HPDE6-E6E7 (cell line): ENCODE data around the gene GNGT2.

Source experiments
- DNase-seq: peaks from one replicate; pipeline ENCODE4 v3.0.0; 2011; ENCODE audit warnings: missing footprints; ENCODE audit errors: extremely low spot score

Gene GNGT2

GRCh38 chr17:49229076-49229804 is 18.9 kb upstream of the GNGT2 start:
- no peak for DNase-seq

- peak; percentile 81 for DNase-seq
Observed at GRCh38 chr17:49227436-49228261, 17.3 kb upstream of the GNGT2 start.

GRCh38 chr17:49226771-49227435 is 16.5 kb upstream of the GNGT2 start:
- DNase-seq = no peak

- DNase-seq = no peak
Observed at GRCh38 chr17:49225554-49226236, 15.3 kb upstream of the GNGT2 start.

DNA sequence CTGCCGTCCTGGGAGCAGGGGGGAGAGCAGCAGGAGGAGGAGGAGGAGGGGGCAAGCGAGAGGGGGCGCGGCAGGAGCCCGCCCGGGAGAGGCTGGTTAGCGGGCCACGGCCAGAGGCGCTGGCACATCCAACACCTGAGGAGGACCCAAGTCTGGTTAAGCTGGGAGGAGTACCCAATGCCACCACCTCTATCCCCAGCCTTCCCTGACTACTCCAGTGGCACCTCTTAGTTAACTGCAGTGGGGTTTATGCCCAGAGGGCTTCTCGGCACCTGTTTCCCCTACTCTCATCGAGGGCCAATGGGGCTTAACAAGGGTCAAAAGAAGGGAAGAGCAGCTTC is 14.6 kb upstream of the GNGT2 start:
- DNase-seq = no peak

DNA sequence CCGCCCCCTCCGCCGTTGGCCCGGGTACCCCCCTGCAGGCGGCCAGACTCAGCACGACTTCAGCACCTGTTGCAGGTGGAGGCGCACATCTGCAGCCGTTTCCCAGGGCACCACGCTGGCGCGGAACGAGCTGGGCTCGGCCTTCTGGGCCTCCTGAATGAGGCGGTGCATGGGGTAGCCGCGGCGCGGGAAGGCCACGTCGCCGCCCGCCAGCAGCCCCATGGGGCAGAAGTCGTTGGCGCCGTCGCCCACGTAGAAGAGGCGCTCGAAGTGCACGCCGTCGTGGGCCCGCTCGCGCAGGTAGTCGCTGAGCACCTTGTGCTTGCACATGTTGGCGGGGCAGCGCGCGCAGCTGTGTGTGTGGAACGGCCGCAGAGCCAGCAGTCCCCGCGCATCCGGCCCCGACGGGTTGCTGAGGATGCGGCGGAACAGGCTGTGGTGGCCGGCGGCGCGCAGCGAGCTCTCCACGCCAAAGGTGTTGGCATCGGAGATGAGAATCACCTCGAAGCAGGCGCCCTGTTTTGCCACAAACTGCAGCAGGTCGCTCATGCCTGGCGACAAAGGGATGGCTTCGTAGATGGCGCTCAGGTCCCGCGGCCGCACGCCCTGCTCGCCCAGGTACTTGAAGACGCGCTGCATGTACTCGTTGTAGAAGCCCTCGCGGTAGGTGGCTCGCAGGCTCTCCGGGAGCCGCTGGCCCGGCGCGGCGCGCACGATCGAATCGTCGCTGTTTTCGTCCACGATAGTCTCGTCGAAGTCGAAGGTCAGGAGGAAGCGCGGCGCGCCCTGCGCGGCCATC is 14.0 kb upstream of the GNGT2 start:
- no peak for DNase-seq

GRCh38 chr17:49223517-49224197 is 13.3 kb upstream of the GNGT2 start:
- peak; percentile 42 for DNase-seq

GRCh38 chr17:49223168-49223516 is 12.8 kb upstream of the GNGT2 start:
- DNase-seq = no peak

- DNase-seq = no peak
Observed at GRCh38 chr17:49219987-49220386, 9.6 kb upstream of the GNGT2 start.

- no peak for DNase-seq
Observed at GRCh38 chr17:49218941-49219913, 8.9 kb upstream of the GNGT2 start.

- DNase-seq = no peak
Observed at GRCh38 chr17:49217651-49218413, 7.5 kb upstream of the GNGT2 start.

GRCh38 chr17:49216953-49217650 is 6.7 kb upstream of the GNGT2 start:
- no peak for DNase-seq

DNA sequence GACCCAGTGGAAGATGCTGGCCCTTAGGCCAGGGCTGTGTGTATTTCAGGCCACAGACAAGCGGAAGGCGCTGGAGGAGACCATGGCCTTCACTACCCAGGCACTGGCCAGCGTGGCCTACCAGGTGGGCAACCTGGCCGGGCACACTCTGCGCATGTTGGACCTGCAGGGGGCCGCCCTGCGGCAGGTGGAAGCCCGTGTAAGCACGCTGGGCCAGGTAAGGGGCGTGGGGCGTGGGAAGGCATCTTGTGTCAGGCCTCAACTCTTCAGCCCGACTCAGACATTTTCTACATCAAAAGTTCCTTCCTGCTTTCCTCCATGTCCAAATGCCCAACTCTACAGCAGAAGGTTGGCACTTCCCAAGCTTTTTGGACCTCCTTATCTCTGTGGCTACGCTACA is 6.1 kb upstream of the GNGT2 start:
- DNase-seq = no peak

- no peak for DNase-seq
Observed at GRCh38 chr17:49214676-49215360, 4.4 kb upstream of the GNGT2 start.

- DNase-seq = no peak
Observed at GRCh38 chr17:49213847-49214246, 3.5 kb upstream of the GNGT2 start.

DNA sequence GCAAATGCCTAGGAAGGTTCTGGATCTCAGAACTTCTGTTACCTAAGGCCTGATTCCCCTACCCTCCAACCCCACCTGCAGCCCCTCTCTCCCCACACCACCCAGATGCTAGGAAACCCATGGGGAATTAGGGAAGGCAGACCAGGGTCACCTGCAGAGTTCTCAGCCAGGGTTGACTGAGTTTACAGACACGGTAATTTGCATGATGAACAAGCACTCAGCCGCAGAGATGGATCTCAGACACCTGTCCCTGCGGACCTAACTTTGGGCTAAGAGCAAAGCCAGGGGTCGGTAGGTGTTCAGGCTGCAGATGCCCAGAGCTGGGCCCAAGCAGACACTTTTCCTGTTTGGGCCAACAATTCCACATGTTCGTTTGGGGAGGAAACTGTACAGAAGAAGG is 3.0 kb upstream of the GNGT2 start:
- DNase-seq = no peak

DNA sequence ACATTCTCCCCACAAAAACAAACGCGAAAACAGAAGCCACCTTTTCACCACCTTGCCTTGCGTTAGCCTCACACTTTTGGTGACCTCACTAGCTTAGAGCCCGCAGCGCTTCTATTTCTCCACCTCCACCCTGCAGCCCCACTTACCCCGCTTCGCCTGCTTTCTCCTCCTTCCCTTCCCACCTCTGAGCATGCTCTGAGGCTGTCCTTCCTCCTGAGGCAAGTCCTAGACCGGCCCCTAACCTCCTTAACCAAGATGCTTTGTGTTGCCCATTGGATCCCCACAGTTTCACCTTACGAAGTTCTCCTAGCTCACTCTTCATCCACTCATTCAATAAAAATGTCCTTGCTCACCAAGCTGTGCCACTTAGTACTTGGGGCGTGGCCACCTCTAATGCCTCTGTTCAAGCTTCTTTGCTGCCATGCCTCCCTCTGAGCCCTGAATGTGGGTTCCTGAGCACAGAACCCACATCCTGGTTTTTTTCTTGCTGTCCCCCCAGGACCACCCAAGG is 1.3 kb downstream of the GNGT2 start:
- no peak for DNase-seq
